H1 (cell line): ENCODE data around the gene PHKA1. TPM values are rescaled to one million over a fixed set of nuclear protein-coding genes. Genes with fewer than 3 reads are reported as not detected.

ENCODE experiments used
- CTCF ChIA-PET: fragments of 300-600 bp; sonication (Branson Sonifier 250); formaldehyde crosslinking; loops from one replicate; lab custom pipeline; 2021; ENCODE audit not compliant: partially characterized antibody; lab: Charles Lee
- POLR2A ChIA-PET: fragments of 300-600 bp; sonication (Branson Sonifier 250); formaldehyde crosslinking; loops from one replicate; lab custom pipeline; 2021; ENCODE audit warnings: inconsistent platforms; ENCODE audit not compliant: partially characterized antibody; lab: Charles Lee
- DNase-seq, 2 experiments: peaks; one replicate each; pipeline versions ENCODE4 v3.0.0 to v3.0.0-alpha.2; 2010 to 2022; ENCODE audit warnings: low spot score in 2 of 2, low read depth in 1 of 2, mixed read lengths in 1 of 2
- FAIRE-seq: peaks from 2 replicates; lab custom pipeline; 2011; peaks lifted over from hg19 to GRCh38; lab: Jason Lieb, UNC
- H2AFZ ChIP-seq: 2 replicates; pipeline ENCODE4 v1.8.1; 2012; ENCODE audit warnings: low read length, inconsistent platforms
- H2AK5ac ChIP-seq: 2 replicates; pipeline ENCODE4 v1.6.1; 2013; ENCODE audit warnings: low read depth, low read length
- H2BK120ac ChIP-seq: replicated peaks from 2 replicates; pipeline ENCODE3; 2013; ENCODE audit warnings: low read depth, low read length, inconsistent platforms
- H2BK12ac ChIP-seq: 2 replicates; pipeline ENCODE4 v1.6.1; 2013; ENCODE audit warnings: low read depth, low read length
- H2BK15ac ChIP-seq: 2 replicates; pipeline ENCODE4 v1.6.1; 2013; ENCODE audit warnings: low read length
- H2BK20ac ChIP-seq: 2 replicates; pipeline ENCODE4 v1.6.1; 2013; ENCODE audit warnings: low read length
- H2BK5ac ChIP-seq: 2 replicates; pipeline ENCODE4 v1.6.1; 2013; ENCODE audit warnings: low read depth, low read length
- H3K14ac ChIP-seq: 2 replicates; pipeline ENCODE4 v1.6.1; 2013; ENCODE audit warnings: inconsistent platforms; ENCODE audit not compliant: insufficient read length
- H3K18ac ChIP-seq: 2 replicates; pipeline ENCODE4 v1.6.1; 2013; ENCODE audit warnings: low read length; ENCODE audit errors: extremely low read depth
- H3K23ac ChIP-seq: 2 replicates; pipeline ENCODE4 v1.6.1; 2013; ENCODE audit warnings: inconsistent platforms; ENCODE audit not compliant: insufficient read length
- H3K23me2 ChIP-seq: 2 replicates; pipeline ENCODE4 v1.6.1; 2013; ENCODE audit warnings: low read depth, low read length
- H3K27ac ChIP-seq: 2 replicates; pipeline ENCODE4 v1.6.1; 2011; ENCODE audit warnings: low read depth, low read length, inconsistent platforms
- H3K27me3 ChIP-seq, 4 experiments: replicated peaks in 1 of 4; 1 replicate in 1 of 4; 2 replicates in 3 of 4; pipeline versions ENCODE4 v1.6.1 to v1.8.1; 2011 to 2013; ENCODE audit warnings: low read length in 3 of 4, mild to moderate bottlenecking in 3 of 4, inconsistent platforms in 2 of 4, mixed read lengths in 2 of 4, moderate library complexity in 1 of 4; ENCODE audit not compliant: control insufficient read depth in 3 of 4, insufficient read depth in 3 of 4; ENCODE audit errors: extremely low read depth in 1 of 4
- H3K36me3 ChIP-seq, 4 experiments: 2 replicates each; pipeline versions ENCODE4 v1.6.1 to v1.8.1; 2011 to 2013; ENCODE audit warnings: mild to moderate bottlenecking in 4 of 4, low read length in 3 of 4, moderate library complexity in 2 of 4, control low read depth in 1 of 4, inconsistent platforms in 1 of 4; ENCODE audit not compliant: insufficient read depth in 4 of 4, control insufficient read depth in 2 of 4
- H3K4ac ChIP-seq: replicated peaks from 2 replicates; pipeline ENCODE3; 2013; ENCODE audit warnings: low read length, low read depth, mixed read lengths, inconsistent platforms; ENCODE audit not compliant: insufficient read length
- H3K4me1 ChIP-seq, 4 experiments: replicated peaks in 1 of 4; 1 replicate in 1 of 4; 2 replicates in 3 of 4; pipeline versions ENCODE4 v1.6.1 to v1.8.1; 2011 to 2013; ENCODE audit warnings: low read length in 3 of 4, inconsistent platforms in 2 of 4, mixed read lengths in 1 of 4; ENCODE audit not compliant: insufficient read depth in 4 of 4, control insufficient read depth in 3 of 4
- H3K4me2 ChIP-seq, 2 experiments: 2 replicates each; pipeline versions ENCODE4 v1.6.1 to v1.8.1; 2011 to 2013; ENCODE audit warnings: low read depth in 2 of 2, low read length in 2 of 2, control low read depth in 1 of 2, inconsistent platforms in 1 of 2, mild to moderate bottlenecking in 1 of 2; ENCODE audit not compliant: insufficient read depth in 1 of 2
- H3K4me3 ChIP-seq, 4 experiments: fragments of 200-600, 300-600 bp in 1 of 4; sonication (generic), shearing (Covaris generic), sonication (Bioruptor Twin) in 1 of 4; 2 replicates each; pipeline versions ENCODE4 v1.5.1 to v1.8.1; 2011 to 2016; ENCODE audit warnings: low read length in 4 of 4, low read depth in 3 of 4, control low read depth in 2 of 4, inconsistent platforms in 2 of 4, mild to moderate bottlenecking in 2 of 4, mixed read lengths in 1 of 4, moderate library complexity in 1 of 4; ENCODE audit not compliant: insufficient read depth in 2 of 4; ENCODE audit errors: extremely low read depth in 1 of 4
- H3K56ac ChIP-seq: replicated peaks from 2 replicates; pipeline ENCODE3; 2013; ENCODE audit warnings: low read depth, mild to moderate bottlenecking, mixed read lengths, low read length, inconsistent platforms; ENCODE audit not compliant: insufficient read length
- H3K79me1 ChIP-seq: 2 replicates; pipeline ENCODE4 v1.6.1; 2013; ENCODE audit warnings: low read depth, low read length, control low read depth
- H3K79me2 ChIP-seq, 2 experiments: 2 replicates each; pipeline versions ENCODE4 v1.6.1 to v1.8.1; 2012 to 2013; ENCODE audit warnings: low read length in 2 of 2, mild to moderate bottlenecking in 2 of 2, inconsistent platforms in 1 of 2; ENCODE audit not compliant: insufficient read depth in 2 of 2, control insufficient read depth in 1 of 2
- H3K9ac ChIP-seq, 4 experiments: replicated peaks in 1 of 4; 1 replicate in 1 of 4; 2 replicates in 3 of 4; pipeline versions ENCODE4 v1.6.1 to v1.8.1; 2011 to 2013; ENCODE audit warnings: low read depth in 3 of 4, low read length in 3 of 4, control low read depth in 2 of 4, mild to moderate bottlenecking in 2 of 4, moderate library complexity in 2 of 4, inconsistent platforms in 1 of 4; ENCODE audit errors: extremely low read depth in 1 of 4
- H3K9me3 ChIP-seq, 2 experiments: 2 replicates each; pipeline versions ENCODE4 v1.6.1 to v1.8.1; 2012 to 2013; ENCODE audit warnings: mild to moderate bottlenecking in 2 of 2, moderate library complexity in 2 of 2, control low read depth in 1 of 2, inconsistent platforms in 1 of 2, low read depth in 1 of 2, low read length in 1 of 2, mixed read lengths in 1 of 2; ENCODE audit not compliant: insufficient read depth in 2 of 2
- H4K20me1 ChIP-seq, 2 experiments: replicated peaks in 1 of 2; 2 replicates each; pipeline versions ENCODE3 to v1.8.1; 2011 to 2013; ENCODE audit warnings: inconsistent platforms in 2 of 2, low read length in 2 of 2, mild to moderate bottlenecking in 1 of 2; ENCODE audit not compliant: insufficient read depth in 2 of 2, control insufficient read depth in 1 of 2
- H4K5ac ChIP-seq: 2 replicates; pipeline ENCODE4 v1.6.1; 2013; ENCODE audit warnings: low read length, low read depth, mixed read lengths, inconsistent platforms; ENCODE audit not compliant: insufficient read length
- H4K8ac ChIP-seq: 2 replicates; pipeline ENCODE4 v1.8.0; 2013; ENCODE audit warnings: mild to moderate bottlenecking, moderate library complexity, low read length, inconsistent platforms; ENCODE audit not compliant: insufficient read depth; ENCODE audit errors: extremely low read depth
- H4K91ac ChIP-seq: replicated peaks from 2 replicates; pipeline ENCODE3; 2013; ENCODE audit warnings: low read length, mixed read lengths, inconsistent platforms; ENCODE audit not compliant: insufficient read length
- ASH2L ChIP-seq: fragments of 200-600, 300-600 bp; sonication (generic); IDR thresholded peaks from one replicate; pipeline ENCODE4 v1.7.1; 2017; ENCODE audit warnings: low read length
- BACH1 ChIP-seq: IDR thresholded peaks from 2 replicates; pipeline ENCODE4 v1.6.1; 2012; ENCODE audit warnings: low read length, improper control_type of control experiment
- CHD1 ChIP-seq: IDR thresholded peaks from 2 replicates; pipeline ENCODE4 v1.6.1; 2012; ENCODE audit warnings: low read depth, low read length, improper control_type of control experiment
- CREB1 ChIP-seq: IDR thresholded peaks from 2 replicates; pipeline ENCODE4 v1.6.1; 2012; ENCODE audit warnings: inconsistent platforms
- CTBP2 ChIP-seq: IDR thresholded peaks from 2 replicates; pipeline ENCODE4 v1.7.0; 2011; ENCODE audit warnings: borderline replicate concordance, mild to moderate bottlenecking, moderate library complexity, mixed read lengths, low read length; ENCODE audit not compliant: insufficient read depth, insufficient read length
- EZH2 ChIP-seq: fragments of 200-600 bp; sonication (generic); IDR thresholded peaks from 2 replicates; pipeline ENCODE4 v1.7.1; 2012; ENCODE audit warnings: low read depth, mild to moderate bottlenecking, moderate library complexity, low read length, inconsistent platforms; ENCODE audit not compliant: severe bottlenecking
- FOSL1 ChIP-seq: IDR thresholded peaks from 2 replicates; pipeline ENCODE4 v1.6.1; 2011; ENCODE audit warnings: mild to moderate bottlenecking, low read depth, low read length, moderate library complexity; ENCODE audit not compliant: insufficient read depth
- HDAC2 ChIP-seq, 2 experiments: fragments of 300-600 bp in 1 of 2; sonication (generic) in 1 of 2; IDR thresholded peaks; 2 replicates each; pipeline ENCODE4 v1.6.1; 2011 to 2012; ENCODE audit warnings: low read depth in 2 of 2, low read length in 2 of 2, mild to moderate bottlenecking in 2 of 2, moderate library complexity in 2 of 2, borderline replicate concordance in 1 of 2, inconsistent platforms in 1 of 2
- KDM1A ChIP-seq: fragments of 200-600, 300-600 bp; sonication (generic); IDR thresholded peaks from 2 replicates; pipeline ENCODE4 v1.7.1; 2016; ENCODE audit warnings: mild to moderate bottlenecking, low read length, borderline replicate concordance
- NRF1 ChIP-seq: IDR thresholded peaks from 2 replicates; pipeline ENCODE4 v1.6.1; 2011; ENCODE audit warnings: mild to moderate bottlenecking, low read depth, low read length, improper control_type of control experiment
- POLR2A ChIP-seq, 2 experiments: IDR thresholded peaks; 1 replicate in 1 of 2; 2 replicates in 1 of 2; pipeline ENCODE4 v1.6.1; 2011; ENCODE audit warnings: low read depth in 2 of 2, low read length in 2 of 2, mild to moderate bottlenecking in 2 of 2; ENCODE audit errors: control extremely low read depth in 1 of 2
- POU5F1 ChIP-seq: IDR thresholded peaks from 2 replicates; pipeline ENCODE4 v1.6.1; 2011; ENCODE audit warnings: low read depth, mild to moderate bottlenecking, low read length, moderate library complexity
- RXRA ChIP-seq: IDR thresholded peaks from 2 replicates; pipeline ENCODE4 v1.6.1; 2011; ENCODE audit warnings: low read depth, mild to moderate bottlenecking, low read length, moderate library complexity; ENCODE audit not compliant: insufficient read depth
- TEAD4 ChIP-seq: IDR thresholded peaks from 2 replicates; pipeline ENCODE4 v1.6.1; 2012; ENCODE audit warnings: low read depth, low read length, inconsistent platforms, mixed read lengths
- ZNF274 ChIP-seq: IDR thresholded peaks from 2 replicates; pipeline ENCODE4 v1.7.0; 2012; ENCODE audit warnings: low read length, borderline replicate concordance; ENCODE audit errors: extremely low read depth
- WGBS, 2 experiments: shearing (Covaris generic) in 1 of 2; methylation state at CpG; one replicate each; pipeline versions ENCODE4 v1.1.6 to v1.1.7; 2013 to 2015; ENCODE audit warnings: low lambda C conversion rate in 2 of 2, mixed read lengths in 2 of 2, inconsistent platforms in 1 of 2, low coverage in 1 of 2, missing lambda C conversion rate in 1 of 2; ENCODE audit not compliant: insufficient replicate concordance in 2 of 2, insufficient coverage in 1 of 2, insufficient read length in 1 of 2; ENCODE audit errors: extremely low coverage in 1 of 2, missing lambda C conversion rate in 1 of 2; 5-methylcytosine and 5-hydroxymethylcytosine counted together
- polyA plus RNA-seq, 7 experiments: library from polyadenylated mRNA; depleted of rRNA in 3 of 7; stranded (reverse) in 5 of 7; unstranded in 2 of 7; fragments of >200 nt in 5 of 7; fragments of 200-250 nt in 2 of 7; gene quantifications; 1 replicate in 5 of 7; 2 replicates in 1 of 7; 4 replicates in 1 of 7; pipeline versions ENCODE4 v1.2.1 to v1.2.3, GENCODE V29; 2011 to 2013; ENCODE audit warnings: missing spikeins in 2 of 7, mixed read lengths in 2 of 7
- total RNA-seq: library from RNA; stranded (reverse); fragmentation: NEBNext Ultra II Directional; extraction: Animal tissue kit (Norgen Biotek cat#: 25700); gene quantifications from 2 replicates; pipeline ENCODE4 v1.2.1, GENCODE V29; 2021

The PHKA1 gene
- total and polyA plus RNA-seq, 2 of the 8 experiments (the other 6 are each of a cell fraction or from before 2014, with no cell fraction given), result 4.2 to 7.2 TPM

- Histone ChIP-seq H2AFZ (no peak overlapping the region), H3K4me2 (no peak overlapping the region), H3K14ac (no peak overlapping the region), H2BK12ac (no peak overlapping the region), H3K4me3 (no peak overlapping the region), H2BK120ac (no peak overlapping the region), H3K9ac (no peak overlapping the region), H3K4me1 (peaks cover 0 to 4% (median 0%) of the 10 kb centered on the region in 4 experiments; a peak in 2 of 7 replicates), H3K79me2 (no peaks in the 10 kb centered on the region), H4K20me1 (no peaks in the 10 kb centered on the region), H3K23me2 (peaks cover 4% of the 10 kb centered on the region; the same call in 1 of the 2 replicates), H3K79me1 (no peaks in the 10 kb centered on the region), H3K23ac (no peak overlapping the region), H2BK5ac (no peak overlapping the region), H3K27ac (no peak overlapping the region), H2AK5ac (no peak overlapping the region), H3K27me3 (0 out of 7 replicates have a peak, but pooled peaks cover 0 to 3% (median 0%) of the 10 kb centered on the region in 4 experiments), H2BK20ac (no peak overlapping the region), H4K8ac (no peak overlapping the region), H3K36me3 (no peaks in the 10 kb centered on the region), H3K56ac (no peak overlapping the region), H3K4ac (no peak overlapping the region), H4K91ac (no peak overlapping the region), H3K9me3 (no peaks in the 10 kb centered on the region), H4K5ac (no peak overlapping the region), H3K18ac (no peak overlapping the region), H2BK15ac (no peak overlapping the region)
- ChIA-PET CTCF (no interaction called here), POLR2A (interaction anchor here (0.7 kb wide), 1 partner anchor 9 kb away, joined by 3 read pairs; no protein-coding TSS in a partner anchor)
- DNase-seq (no peak), FAIRE-seq (no peak)
- 100% methylated on average over 4 of the region's 5 CpGs; no CpG with 5 or more reads in 1 of the 2 experiments for WGBS, 2 experiments
- no peak for TF ChIP-seq NRF1
- no peak for TF ChIP-seq ZNF274
- no peak for TF ChIP-seq TEAD4
- TF ChIP-seq POLR2A (IDR thresholded peaks at IDR 0.05; ENCODE audit: control extremely low read depth in 1 of 2, low read depth in 2 of 2, low read length in 2 of 2), result no peak
- TF ChIP-seq POU5F1, result no peak
- no peak for TF ChIP-seq CHD1
- no peak for TF ChIP-seq EZH2
- TF ChIP-seq HDAC2 (IDR thresholded peaks at IDR 0.05; ENCODE audit: borderline replicate concordance in 1 of 2, low read depth in 2 of 2, low read length in 2 of 2), result no peak
- no peak for TF ChIP-seq CTBP2
- no peak for TF ChIP-seq RXRA
- no peak for TF ChIP-seq BACH1
- TF ChIP-seq FOSL1, result no peak
- no peak for TF ChIP-seq ASH2L
- TF ChIP-seq KDM1A, result no peak
- TF ChIP-seq CREB1, result no peak
Measured at GRCh38 chrX:72716766-72717165, 2.7 kb upstream of the PHKA1 start.
